HG03060 (cell line): ENCODE measurements around the gene MKS1.

Experiments
- ATAC-seq: cut with Tn5 transposase; IDR thresholded peaks from one replicate; pipeline ENCODE4 v1.9.1; 2021; ENCODE audit warnings: low read depth, moderate number of reproducible peaks; ENCODE audit not compliant: unreplicated experiment

Gene MKS1

DNA sequence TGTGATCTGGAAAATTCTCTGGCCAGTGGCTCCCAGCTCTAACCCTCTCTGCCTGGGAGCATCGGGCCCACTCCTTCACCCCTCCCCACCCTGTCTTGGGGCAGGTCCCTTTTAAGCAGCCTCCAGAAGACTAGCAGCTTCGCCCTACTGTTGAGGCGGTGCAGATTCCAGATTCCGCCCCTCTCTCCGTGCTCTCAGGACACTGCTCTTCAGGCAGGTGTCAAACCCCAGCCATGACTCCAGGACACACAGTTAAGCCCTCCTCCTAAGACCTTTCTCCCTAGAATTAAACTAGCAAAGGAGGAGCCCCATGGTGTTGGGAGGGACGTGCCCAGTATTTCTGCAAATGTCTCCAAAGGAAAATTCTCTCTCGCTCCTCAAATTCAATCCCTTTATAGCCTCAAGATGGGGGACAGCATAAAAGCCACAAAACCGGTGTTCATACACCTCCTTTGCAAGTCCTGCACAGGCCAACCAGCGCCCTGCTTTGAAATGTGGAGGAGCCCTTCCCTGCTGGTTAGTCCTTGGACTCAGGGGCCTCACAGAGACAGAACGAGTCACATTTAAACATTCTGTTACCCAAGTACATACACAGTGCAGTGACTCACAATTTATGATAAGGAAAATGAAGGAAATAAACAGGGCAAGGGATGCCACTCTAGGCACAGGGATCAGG lies 26.5 kb upstream of the MKS1 start:
- no peak for ATAC-seq

DNA sequence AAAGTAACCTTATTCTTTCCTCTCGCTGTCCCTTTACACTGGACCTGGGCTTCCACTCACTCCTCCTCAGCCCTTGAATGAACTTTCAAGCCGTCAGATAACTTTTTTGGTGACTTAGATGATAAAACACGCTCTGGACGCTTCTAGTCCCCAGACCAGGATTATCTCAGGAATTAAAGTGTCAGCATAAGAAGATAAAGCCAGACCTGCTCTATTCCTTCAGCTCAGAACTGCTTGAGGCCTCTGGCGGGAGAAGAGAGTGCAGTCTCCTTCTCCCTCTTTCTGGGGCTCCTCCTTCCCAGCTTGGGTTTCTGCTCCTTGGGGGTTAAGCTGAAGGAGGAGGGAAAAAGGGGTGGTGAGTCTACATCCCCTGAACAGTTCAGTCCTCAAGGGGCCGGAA lies 25.9 kb upstream of the MKS1 start:
- ATAC-seq, result no peak

DNA sequence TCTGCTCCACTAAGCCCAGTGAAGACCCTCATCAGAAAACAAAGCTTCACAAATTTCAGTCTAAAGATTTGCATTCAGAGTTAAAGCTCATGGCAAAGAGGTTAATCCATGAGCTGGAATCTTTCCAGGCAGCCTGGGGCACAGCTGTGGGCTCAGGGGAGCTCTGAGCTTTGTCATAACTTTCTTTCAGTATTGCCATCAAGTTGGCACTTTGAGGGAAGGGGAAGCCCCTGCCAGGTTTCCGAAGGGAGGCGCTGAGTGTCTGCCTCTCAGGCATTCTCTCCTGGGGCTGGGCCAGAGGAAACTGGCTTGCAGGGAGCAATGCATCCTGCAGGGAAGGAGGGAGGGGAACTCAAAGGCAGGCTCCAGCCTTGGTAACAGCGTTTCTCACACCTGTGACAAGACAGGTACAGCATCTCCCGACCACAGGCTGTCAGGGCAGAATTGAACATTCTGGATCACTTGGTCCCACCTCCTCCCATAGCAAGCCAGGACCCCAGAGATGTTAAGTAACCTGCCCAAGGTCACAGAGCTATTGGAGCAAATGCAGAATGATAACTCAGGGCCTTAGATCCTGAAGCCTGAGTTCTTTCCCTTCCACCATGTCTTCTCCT lies 23.2 kb upstream of the MKS1 start:
- no peak for ATAC-seq

DNA sequence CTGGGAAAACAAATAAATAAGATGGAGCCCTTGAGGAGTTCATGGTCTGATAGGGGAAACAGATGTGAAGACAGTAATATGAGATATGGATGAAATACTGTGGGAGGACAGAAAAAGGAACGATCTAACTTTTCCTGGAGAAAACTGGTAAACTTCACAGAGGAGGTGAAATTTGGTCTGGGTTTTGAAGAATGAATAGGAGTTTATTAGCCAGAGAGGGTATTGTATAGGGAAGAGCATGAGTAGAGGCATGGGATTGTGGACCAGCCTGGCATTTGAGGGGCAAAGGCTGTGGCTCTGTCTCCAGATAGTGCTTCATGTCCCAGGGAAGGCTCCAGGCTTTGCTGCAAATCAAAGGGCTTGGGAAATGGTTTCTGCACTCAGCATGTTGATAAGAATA lies 20.9 kb upstream of the MKS1 start:
- no peak for ATAC-seq

DNA sequence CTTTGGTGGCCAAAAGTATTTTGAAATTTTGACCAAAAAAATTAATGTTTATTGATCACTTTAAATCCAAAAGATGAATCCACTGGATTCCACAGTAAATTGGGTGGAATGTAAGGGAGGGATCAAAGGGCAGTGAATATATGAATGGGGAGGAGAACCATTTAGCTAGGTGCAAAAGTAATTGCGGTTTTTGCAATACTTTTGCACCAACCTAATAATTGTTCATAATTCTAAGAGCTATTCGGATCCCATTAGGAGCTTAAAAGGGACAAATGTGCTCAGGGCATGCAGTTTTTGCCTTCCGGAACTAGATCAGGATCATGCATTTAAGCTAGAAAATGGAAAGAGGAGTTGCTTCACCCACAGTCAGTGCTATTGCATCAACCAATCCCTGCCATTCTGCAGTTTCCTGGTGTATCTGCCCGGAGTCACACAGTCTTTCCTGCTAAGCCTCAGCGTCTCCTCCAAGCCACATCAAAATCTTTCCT lies 19.1 kb upstream of the MKS1 start, which contains the start of gene LPO:
TSS of gene LPO (plus strand) at position 438 of the 488 bp plus-strand sequence. CDS start 4,396 bp downstream, outside the sequence.
- no peak for ATAC-seq

DNA sequence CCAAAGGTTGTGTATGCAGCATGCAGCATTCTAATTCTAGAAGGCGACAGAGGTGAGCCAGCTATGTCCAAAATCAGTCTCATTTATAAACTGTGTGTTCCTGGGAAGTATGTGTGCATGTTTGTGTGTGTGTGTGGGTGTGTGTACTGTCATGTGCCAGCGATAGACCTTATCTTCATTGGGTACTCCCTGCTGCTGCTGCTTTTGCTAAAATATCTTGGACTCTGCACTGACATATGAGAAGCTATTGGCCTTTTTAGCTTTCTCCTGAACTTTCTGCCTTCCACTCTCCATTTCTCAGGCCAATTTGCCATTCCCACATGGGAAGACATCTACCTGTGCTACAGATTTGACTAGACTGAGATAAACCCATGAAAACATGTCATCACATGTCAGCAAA lies 17.3 kb upstream of the MKS1 start:
- ATAC-seq, result no peak

DNA sequence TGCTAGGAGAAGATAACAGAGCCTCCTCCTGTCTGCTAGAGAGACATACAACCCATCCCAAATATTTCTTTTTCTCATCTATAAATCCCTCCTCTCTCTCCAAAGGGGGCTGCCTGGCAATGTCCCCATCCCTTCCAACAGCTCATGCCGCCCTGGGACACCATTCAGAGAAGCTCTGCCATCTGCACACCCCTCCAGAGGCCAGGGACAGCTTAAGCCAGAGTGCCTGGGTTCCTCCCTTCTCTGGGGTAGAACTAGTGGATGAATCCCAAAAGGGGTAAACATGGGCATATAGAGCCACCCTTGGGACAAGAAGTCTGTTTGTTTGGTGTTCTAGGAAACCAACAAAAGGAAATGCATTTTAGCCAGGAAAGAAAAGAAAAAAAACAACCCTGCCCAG lies 16.8 kb upstream of the MKS1 start:
- no peak for ATAC-seq

DNA sequence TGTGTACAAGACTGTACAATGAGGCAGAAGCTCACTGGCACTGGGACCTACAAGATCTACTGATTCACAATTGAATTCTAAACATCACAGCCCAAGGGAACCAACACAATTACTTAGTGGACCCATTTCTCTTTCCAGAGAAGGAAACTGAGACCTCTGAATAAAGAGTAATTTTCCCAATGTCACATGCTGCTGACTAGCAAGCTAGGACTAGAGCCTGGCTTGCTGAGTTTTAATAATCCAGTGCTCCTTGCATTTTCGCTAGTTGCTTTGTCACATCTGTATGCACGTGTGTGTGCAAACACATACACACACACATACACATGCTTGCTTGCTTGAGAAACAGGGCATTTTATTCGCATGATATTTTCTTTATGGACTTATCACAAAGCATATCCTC lies 15.5 kb upstream of the MKS1 start:
- no peak for ATAC-seq

DNA sequence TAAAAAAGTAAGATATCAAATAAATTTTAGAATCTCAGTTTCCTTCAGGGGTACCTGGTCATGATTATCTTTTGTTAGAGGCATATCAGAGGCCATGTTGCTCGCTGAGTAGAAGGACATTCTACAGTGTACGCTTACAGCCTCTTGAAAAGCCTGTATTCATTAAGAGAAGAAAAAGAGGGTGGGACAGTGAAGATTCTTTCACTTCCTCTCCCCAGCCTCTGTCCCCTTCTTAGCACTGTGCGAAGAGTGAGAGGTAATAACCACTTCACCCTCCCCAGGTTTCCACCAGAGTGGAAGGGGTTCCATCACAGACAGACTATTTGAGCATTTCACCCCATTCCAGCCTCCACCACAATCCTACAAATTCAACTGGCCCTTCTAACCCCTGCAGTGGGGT lies 14.5 kb upstream of the MKS1 start:
- no peak for ATAC-seq

DNA sequence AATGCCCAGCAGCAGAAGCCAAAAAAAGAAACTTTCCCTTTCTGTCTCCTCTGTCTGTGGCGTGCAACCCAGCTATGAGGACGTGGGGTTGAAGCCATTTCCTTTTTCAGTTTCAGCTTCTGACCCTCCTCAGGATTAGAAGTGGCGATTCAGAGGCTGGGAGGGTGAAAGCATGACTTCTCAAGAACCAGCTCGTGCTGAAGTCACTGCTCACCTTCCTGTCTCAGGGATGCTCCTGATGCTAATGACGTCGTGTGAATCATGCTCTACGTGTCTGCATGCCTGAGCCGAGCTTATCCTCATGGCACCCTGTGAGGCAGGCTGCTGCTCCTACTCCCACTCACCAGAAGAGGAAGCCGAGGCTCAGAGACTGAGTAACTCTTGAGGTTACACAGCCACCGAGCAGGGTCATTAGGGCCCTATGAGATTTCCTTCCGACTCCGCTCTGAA lies 13.7 kb upstream of the MKS1 start:
- ATAC-seq, result no peak

DNA sequence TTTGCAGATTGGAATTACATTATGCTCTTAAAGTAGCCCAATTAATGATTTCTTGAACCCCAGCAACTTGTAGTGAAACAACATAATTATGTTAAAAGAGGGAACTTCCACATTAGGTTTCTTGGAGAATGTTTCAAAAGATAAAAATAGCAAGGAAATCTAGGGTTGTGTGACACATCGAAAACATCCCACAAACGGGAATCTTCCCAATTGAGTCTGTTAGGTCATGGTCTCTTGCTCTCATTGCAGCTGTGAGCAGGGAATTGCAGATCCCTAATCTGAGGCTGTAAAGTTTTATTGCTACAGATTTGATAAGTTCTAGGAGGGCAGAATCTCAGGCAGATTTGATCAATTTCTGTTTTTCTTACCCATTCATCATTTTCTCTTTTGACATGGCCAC lies 12.6 kb upstream of the MKS1 start:
- ATAC-seq, result no peak

DNA sequence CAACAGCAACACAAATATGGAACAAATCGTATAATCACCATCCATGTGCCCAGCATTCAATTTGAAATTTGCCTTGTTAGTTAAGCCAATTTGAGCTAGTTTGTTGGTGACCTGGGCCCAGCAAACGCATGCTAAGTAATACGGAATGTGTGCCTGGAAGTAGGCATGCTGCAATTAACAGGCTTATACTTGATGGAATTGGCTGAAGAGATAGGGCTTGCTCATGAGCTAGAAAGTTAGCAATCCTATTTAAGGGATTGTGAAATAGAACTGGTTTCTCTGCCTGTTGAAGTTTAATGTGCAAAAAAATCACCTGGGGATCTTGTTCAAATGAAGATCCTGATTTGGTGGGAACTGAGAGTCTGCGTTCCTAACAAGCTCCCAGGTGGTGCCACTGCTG lies 10.8 kb upstream of the MKS1 start:
- no peak for ATAC-seq

DNA sequence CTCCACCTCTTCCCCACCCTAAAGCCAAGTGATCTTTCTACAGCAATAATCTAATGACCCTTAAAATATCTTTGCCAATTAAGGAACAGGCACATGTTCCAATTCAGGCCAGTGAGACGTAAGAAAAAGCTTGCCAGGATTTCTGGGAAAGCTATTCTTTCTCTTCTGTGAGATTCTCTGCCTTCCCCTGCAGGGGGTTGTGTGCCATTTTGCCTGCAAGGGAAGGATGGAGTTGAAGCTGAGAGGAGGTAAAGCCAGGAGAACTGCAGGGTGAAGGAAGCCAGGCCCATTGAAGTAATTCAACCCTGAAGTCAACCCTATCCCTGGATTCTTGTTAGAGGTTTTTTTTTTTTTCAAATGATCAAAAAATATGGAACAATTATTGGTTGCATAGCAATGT lies 10.3 kb upstream of the MKS1 start:
- no peak for ATAC-seq

DNA sequence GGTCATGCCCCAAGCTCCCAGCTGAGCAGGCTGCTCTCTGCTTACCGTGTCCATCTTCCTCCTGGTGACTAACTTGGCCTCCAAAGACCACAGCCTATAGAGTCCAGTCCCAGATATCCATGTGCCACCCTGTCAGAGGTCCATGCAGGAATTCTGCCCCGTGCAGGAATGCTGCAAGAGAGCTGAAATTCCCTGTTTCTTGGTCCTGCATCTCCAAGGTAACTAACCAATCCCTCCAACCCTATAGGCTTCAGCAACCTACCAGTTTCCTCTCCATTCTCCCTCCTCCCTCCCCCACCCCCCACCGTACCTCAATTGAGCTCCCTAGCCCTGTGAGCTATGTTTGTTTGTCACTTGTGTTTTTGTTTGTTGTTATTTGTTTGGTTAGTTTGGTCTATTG lies 9.6 kb upstream of the MKS1 start:
- no peak for ATAC-seq

DNA sequence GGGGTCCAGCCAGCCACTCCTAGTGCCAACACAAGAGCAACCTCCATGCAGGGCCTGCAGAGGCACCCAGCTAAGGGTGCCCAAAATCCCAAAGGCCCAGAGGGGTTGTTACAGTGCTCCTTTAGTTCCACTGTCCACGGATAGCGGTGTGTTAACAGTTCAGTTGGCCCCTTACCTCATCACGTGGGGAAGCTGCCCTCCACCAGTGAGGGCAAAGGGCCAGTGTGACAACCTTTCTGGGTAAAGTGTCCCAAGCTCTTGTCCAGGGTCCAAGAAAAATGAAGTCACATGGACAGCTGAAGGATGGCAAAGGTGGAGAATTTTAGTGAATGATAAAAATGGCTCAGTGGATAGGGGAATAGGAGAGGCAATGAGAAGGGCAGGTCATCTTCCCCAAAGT lies 8.7 kb upstream of the MKS1 start:
- no peak for ATAC-seq

DNA sequence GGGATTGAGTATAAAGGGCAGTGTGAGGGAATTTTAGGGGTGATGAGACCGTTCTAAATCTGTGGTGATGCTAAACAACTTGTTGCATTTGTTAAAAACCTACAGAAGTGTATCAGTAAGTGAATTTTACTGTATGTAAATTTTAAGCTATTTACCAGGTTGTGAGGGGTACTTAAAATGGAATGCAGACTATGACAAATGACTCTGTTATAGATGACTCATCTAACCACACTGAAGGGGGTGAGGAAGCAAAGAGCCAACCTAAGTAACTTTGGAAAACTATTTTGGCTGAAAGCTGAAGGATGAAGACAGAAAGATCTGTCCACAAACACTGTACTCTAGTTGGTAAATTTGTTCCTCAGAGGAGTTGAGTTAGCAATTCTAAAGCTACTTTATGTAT lies 5.3 kb upstream of the MKS1 start:
- no peak for ATAC-seq

DNA sequence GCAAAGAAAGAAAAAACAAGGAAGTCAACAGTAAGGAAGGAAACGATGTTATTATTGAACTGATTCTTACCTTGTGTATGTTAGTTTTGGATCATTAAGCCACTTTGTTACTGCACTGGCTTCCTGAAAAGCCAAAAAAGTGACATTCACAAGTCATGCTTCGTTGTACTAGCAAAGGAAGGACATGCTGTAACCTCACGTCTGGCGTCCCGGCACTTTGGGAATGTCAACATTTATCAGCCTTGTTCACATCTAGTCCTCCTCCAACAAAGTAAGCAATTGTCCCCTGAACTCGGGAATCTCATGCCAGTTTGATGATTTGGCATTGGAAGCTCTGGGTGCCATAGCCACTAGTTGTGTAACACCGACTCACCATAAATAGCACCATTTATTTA lies 731 bp upstream of the MKS1 start:
- no peak for ATAC-seq

DNA sequence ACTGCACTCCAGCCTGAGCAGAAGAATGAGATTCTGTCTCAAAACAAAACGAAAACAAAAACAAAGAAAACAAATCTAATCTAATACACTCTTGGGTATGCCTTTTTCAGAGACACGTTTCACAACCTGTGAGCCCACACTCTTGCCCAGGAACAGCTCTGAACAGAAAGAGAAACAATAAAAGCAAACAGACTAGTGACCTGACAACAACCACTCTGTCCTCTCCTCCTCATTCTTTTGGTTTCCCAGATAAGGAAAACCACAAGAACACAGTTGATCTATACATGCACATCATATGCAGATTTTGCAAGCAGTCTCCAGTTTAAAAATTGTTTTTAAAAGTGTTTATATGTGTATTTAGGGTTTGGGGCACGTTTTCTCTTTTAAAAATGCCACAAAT lies 1.3 kb downstream of the MKS1 start:
- ATAC-seq, result no peak

DNA sequence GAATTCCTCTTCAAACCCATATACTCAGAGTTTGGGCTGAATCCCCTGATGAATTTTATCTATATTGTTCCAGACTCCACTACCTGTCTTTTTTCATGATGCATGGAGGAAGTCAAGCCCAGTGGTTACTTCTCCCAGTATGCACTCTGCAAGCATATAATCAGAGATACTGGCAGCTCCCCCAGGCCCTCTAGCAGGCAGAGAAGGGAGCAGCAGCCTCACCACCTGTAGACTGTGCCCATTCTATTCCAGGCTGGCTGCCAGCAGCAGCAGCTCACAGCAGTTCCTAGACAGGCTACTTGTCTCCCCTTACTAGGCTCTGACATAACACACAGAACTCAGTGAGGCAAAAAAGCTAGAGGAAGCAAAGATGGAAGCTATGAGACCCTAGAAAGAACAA lies 3.4 kb downstream of the MKS1 start:
- no peak for ATAC-seq

DNA sequence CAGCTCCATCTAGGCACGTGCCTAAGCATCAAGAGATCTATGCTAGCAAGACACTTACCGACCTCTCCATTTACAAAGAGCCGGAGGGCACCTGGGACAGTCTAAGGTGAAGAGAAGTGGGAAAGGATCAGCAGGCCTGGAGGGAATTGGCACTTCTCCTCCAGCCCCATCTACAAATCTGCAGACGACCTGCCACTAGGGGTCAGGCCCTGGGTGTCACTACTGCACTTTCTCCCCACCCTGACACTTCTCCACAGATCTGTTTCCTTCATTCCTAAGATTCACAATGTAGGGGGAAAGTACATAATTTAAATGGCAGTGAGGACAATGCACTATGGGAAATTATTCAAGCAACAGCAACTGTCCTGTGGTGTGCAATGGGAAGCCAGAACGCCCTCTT lies 8.1 kb downstream of the MKS1 start:
- ATAC-seq, result no peak

DNA sequence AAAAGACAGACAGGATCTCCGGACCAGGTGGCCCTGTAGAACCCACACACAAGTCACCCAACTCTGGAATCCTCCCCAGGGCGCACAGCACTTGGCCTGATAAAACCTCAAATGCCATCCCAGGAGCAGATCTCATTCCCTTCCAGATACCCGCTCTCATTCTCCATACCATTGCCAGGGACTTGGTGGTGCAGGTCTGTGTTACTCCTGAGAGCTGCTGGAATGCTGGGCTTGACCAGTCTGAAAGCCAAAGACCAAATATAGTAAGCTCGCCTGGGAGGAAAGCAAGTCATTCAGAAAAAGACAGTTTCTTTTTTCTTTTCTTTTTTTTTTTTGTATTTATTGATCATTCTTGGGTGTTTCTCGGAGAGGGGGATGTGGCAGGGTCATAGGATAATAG lies 10.7 kb downstream of the MKS1 start:
- ATAC-seq, result no peak

DNA sequence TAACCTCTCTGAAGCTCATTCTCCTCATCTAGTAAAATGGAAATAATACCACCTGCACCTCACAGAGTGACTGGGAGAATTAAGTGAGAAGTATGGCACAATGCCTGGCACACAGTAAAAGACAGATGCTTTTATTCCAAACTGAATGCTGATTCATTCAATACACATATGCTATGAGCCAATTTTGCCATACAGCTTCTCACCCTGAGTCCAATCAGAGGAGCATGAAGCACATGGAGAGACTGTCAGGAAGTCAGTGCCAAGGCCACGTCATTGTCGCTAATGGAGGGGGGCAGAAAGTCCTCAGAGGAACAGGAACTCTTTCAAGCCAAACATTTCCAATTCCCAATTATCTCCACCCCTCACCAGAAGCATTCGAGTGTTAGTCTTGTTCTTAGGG lies 11.6 kb downstream of the MKS1 start:
- ATAC-seq, result no peak
